HG03558 (cell line): ENCODE data around the gene RPL26.
"Not testable (repeated sequence)": the region's sequence is repeated elsewhere in the genome, so short reads cannot be mapped to it uniquely, and the experiment has no call there.

Experiments
- ATAC-seq: cut with Tn5 transposase; IDR thresholded peaks from one replicate; pipeline ENCODE4 v1.9.1; 2021; ENCODE audit warnings: moderate number of reproducible peaks; ENCODE audit not compliant: unreplicated experiment; ENCODE audit errors: extremely low read depth

RPL26 gene

GRCh38 chr17:8369944-8370343, 13.0 kb downstream of the RPL26 start:
- ATAC-seq = no peak

- no peak for ATAC-seq
These were observed 14.8 kb downstream of the RPL26 start for GRCh38 chr17:8368193-8368592.

- no peak for ATAC-seq
These were observed 16.8 kb downstream of the RPL26 start for GRCh38 chr17:8366231-8366630.

GRCh38 chr17:8365143-8365542, 17.9 kb downstream of the RPL26 start:
- ATAC-seq = no peak

GRCh38 chr17:8362651-8363332, 20.2 kb downstream of the RPL26 start:
- no peak for ATAC-seq

GRCh38 chr17:8360751-8361150, 22.2 kb downstream of the RPL26 start:
- no peak for ATAC-seq

GRCh38 chr17:8360260-8360659, 22.7 kb downstream of the RPL26 start:
- ATAC-seq = no peak

GRCh38 chr17:8359769-8360168, 23.2 kb downstream of the RPL26 start:
- ATAC-seq = no peak

GRCh38 chr17:8357910-8358309, 25.1 kb downstream of the RPL26 start:
- ATAC-seq = no peak

- no peak for ATAC-seq
These were observed 28.8 kb downstream of the RPL26 start for GRCh38 chr17:8354236-8354635.

- no peak for ATAC-seq
These were observed 29.3 kb downstream of the RPL26 start for GRCh38 chr17:8353736-8354135.

GRCh38 chr17:8350339-8350738, 32.7 kb downstream of the RPL26 start:
- no peak for ATAC-seq

GRCh38 chr17:8347001-8347400, 36.0 kb downstream of the RPL26 start:
- ATAC-seq = not testable (repeated sequence)

GRCh38 chr17:8345951-8346665, 36.9 kb downstream of the RPL26 start:
- no peak for ATAC-seq

GRCh38 chr17:8345052-8345690, 37.8 kb downstream of the RPL26 start:
- ATAC-seq = no peak

- ATAC-seq = no peak
These were observed 41.5 kb downstream of the RPL26 start for GRCh38 chr17:8341456-8341855.

GRCh38 chr17:8339540-8339939, 43.5 kb downstream of the RPL26 start, which contains the start of gene ODF4:
TSS of gene ODF4 (plus strand) at chr17:8339840. CDS start at chr17:8340052, 212 bp downstream.
- no peak for ATAC-seq

- ATAC-seq = no peak
These were observed 44.2 kb downstream of the RPL26 start for GRCh38 chr17:8338753-8339140.

GRCh38 chr17:8337802-8338752, 44.9 kb downstream of the RPL26 start:
- no peak for ATAC-seq

GRCh38 chr17:8333281-8333680, 49.7 kb downstream of the RPL26 start:
- ATAC-seq = no peak
